ENCODE data around the gene FAM76A. TPM values are rescaled to one million over a fixed set of nuclear protein-coding genes. Genes with fewer than 3 reads are reported as not detected.

FAM76A gene
- total and polyA plus RNA-seq, 2 experiments from 2014 or later = 3.5 to 9.8 TPM

DNA sequence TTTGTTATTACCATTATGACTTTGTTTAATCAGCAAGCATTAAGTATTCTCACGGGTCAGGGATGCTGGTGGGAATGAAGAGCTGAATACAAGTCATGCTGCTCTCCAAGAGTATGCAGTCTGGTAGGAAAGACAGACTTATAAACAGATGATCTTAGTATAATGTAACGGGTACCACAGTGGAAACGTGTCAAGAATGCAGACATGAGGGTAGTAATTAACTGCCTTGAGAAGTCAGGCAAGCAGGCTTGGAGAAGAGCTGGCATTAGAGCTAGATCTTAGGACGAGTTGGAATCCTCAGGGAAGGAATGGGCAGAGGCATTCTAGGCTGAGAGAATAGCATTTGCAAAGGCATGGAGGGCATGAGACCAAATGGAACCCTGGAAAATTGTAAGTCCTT, 19.7 kb downstream of the FAM76A start:
- no peaks in the 10 kb centered on the region for H3K9me2 ChIP-seq (replicated peaks; ENCODE audit: insufficient read depth)
- H2AFZ ChIP-seq = no peak overlapping the region
- TF ChIP-seq EZH2phosphoT487 (IDR thresholded peaks at IDR 0.05; ENCODE audit: low read depth, severe bottlenecking, unreplicated experiment) (no peak), EZH2 (IDR thresholded peaks at IDR 0.05; ENCODE audit: borderline replicate concordance) (no peak)
- TF ChIP-seq, protein P1, sequence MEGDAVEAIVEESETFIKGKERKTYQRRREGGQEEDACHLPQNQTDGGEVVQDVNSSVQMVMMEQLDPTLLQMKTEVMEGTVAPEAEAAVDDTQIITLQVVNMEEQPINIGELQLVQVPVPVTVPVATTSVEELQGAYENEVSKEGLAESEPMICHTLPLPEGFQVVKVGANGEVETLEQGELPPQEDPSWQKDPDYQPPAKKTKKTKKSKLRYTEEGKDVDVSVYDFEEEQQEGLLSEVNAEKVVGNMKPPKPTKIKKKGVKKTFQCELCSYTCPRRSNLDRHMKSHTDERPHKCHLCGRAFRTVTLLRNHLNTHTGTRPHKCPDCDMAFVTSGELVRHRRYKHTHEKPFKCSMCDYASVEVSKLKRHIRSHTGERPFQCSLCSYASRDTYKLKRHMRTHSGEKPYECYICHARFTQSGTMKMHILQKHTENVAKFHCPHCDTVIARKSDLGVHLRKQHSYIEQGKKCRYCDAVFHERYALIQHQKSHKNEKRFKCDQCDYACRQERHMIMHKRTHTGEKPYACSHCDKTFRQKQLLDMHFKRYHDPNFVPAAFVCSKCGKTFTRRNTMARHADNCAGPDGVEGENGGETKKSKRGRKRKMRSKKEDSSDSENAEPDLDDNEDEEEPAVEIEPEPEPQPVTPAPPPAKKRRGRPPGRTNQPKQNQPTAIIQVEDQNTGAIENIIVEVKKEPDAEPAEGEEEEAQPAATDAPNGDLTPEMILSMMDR (IDR thresholded peaks at IDR 0.05; ENCODE audit: poor library complexity) = no peak
- H3K9me3 ChIP-seq (ENCODE audit: low read depth) = no peaks in the 10 kb centered on the region
- H3K27ac ChIP-seq = no peak overlapping the region
- no peak overlapping the region for H3K4me2 ChIP-seq
- no peak overlapping the region for H3K4me3 ChIP-seq
- no peak for DNase-seq (ENCODE audit: low spot score)
- H3K36me3 ChIP-seq (replicated peaks; ENCODE audit: insufficient read depth, low read depth) = no peaks in the 10 kb centered on the region
- H3K4me1 ChIP-seq (ENCODE audit: insufficient read depth) = no peaks in the 10 kb centered on the region
- 92% methylated on average over 4 of the region's 4 CpGs for WGBS (ENCODE audit: low lambda C conversion rate, missing lambda C conversion rate)
- H4K20me1 ChIP-seq (ENCODE audit: insufficient read depth, poor library complexity, severe bottlenecking) = no peaks in the 10 kb centered on the region
- no peaks in the 10 kb centered on the region for H3K27me3 ChIP-seq
- no peaks in the 10 kb centered on the region for H3K79me2 ChIP-seq

DNA sequence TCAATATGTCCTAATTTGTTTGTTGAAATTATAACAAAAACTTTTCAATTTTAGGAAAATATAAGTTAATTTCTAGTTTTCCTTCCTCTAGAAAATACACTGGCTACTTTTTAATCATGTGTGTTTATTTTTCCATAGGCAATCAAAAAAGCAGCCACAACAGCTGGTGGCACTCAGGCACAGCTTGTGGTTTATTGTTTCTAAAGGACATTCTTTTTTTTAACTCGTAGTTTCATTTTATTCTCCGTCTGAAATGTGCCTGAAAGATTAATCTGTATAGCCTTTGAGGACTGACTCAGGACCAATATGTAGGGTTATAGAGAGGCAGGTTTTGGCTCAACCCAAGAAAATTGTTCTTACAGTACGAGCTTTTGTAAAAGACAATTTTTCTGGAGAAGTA, 26.6 kb downstream of the FAM76A start:
- no peak for TF ChIP-seq EZH2phosphoT487 (IDR thresholded peaks at IDR 0.05; ENCODE audit: low read depth, severe bottlenecking, unreplicated experiment)
- TF ChIP-seq, protein P1 (IDR thresholded peaks at IDR 0.05; ENCODE audit: poor library complexity) = no peak
- TF ChIP-seq EZH2 (IDR thresholded peaks at IDR 0.05; ENCODE audit: borderline replicate concordance) = no peak
- H3K27ac ChIP-seq = no peak overlapping the region
- no peak overlapping the region for H3K4me2 ChIP-seq
- 78% methylated on average over 3 of the region's 3 CpGs for WGBS (ENCODE audit: low lambda C conversion rate, missing lambda C conversion rate)
- H3K4me1 ChIP-seq (ENCODE audit: insufficient read depth) = no peaks in the 10 kb centered on the region
- no peak overlapping the region for H3K4me3 ChIP-seq
- H4K20me1 ChIP-seq (ENCODE audit: insufficient read depth, poor library complexity, severe bottlenecking) = no peaks in the 10 kb centered on the region
- no peaks in the 10 kb centered on the region for H3K9me2 ChIP-seq (replicated peaks; ENCODE audit: insufficient read depth)
- no peaks in the 10 kb centered on the region for H3K9me3 ChIP-seq (ENCODE audit: low read depth)
- no peaks in the 10 kb centered on the region for H3K36me3 ChIP-seq (replicated peaks; ENCODE audit: insufficient read depth, low read depth)
- no peak overlapping the region for H2AFZ ChIP-seq
- no peaks in the 10 kb centered on the region for H3K79me2 ChIP-seq
- no peaks in the 10 kb centered on the region for H3K27me3 ChIP-seq
- no peak for DNase-seq (ENCODE audit: low spot score)

DNA sequence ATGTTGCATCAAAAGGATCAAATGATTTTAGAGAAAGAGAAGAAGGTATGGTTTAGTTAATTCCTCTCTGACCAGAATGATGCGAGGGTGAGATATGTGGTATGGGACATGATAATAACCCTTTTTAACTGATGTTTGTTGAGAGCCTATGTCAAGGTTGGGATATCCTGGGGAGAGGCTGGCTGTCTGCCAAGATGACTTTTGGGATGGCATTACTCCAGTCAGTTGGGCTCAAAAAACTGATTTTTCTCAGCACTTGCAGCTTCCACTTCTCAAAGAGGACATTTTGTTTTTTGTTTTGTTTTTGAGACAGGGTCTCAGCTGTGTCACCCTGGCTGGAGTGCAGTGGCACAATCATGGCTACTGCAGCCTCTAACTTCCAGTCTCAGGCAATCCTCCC, 29.5 kb downstream of the FAM76A start:
- no peak overlapping the region for H3K4me2 ChIP-seq
- H3K27ac ChIP-seq = no peak overlapping the region
- WGBS (ENCODE audit: low lambda C conversion rate, missing lambda C conversion rate) = 91% methylated on average over 1 of the region's 1 CpG
- TF ChIP-seq, protein P1 (IDR thresholded peaks at IDR 0.05; ENCODE audit: poor library complexity) = no peak
- TF ChIP-seq EZH2 (IDR thresholded peaks at IDR 0.05; ENCODE audit: borderline replicate concordance) = no peak
- TF ChIP-seq EZH2phosphoT487 (IDR thresholded peaks at IDR 0.05; ENCODE audit: low read depth, severe bottlenecking, unreplicated experiment) = no peak
- H3K4me1 ChIP-seq (ENCODE audit: insufficient read depth) = no peaks in the 10 kb centered on the region
- no peaks in the 10 kb centered on the region for H3K9me3 ChIP-seq (ENCODE audit: low read depth)
- no peaks in the 10 kb centered on the region for H3K79me2 ChIP-seq
- H4K20me1 ChIP-seq (ENCODE audit: insufficient read depth, poor library complexity, severe bottlenecking) = no peaks in the 10 kb centered on the region
- no peaks in the 10 kb centered on the region for H3K9me2 ChIP-seq (replicated peaks; ENCODE audit: insufficient read depth)
- no peak overlapping the region for H2AFZ ChIP-seq
- DNase-seq (ENCODE audit: low spot score) = no peak
- H3K4me3 ChIP-seq = no peak overlapping the region
- no peaks in the 10 kb centered on the region for H3K27me3 ChIP-seq
- H3K36me3 ChIP-seq (replicated peaks; ENCODE audit: insufficient read depth, low read depth) = no peaks in the 10 kb centered on the region

DNA sequence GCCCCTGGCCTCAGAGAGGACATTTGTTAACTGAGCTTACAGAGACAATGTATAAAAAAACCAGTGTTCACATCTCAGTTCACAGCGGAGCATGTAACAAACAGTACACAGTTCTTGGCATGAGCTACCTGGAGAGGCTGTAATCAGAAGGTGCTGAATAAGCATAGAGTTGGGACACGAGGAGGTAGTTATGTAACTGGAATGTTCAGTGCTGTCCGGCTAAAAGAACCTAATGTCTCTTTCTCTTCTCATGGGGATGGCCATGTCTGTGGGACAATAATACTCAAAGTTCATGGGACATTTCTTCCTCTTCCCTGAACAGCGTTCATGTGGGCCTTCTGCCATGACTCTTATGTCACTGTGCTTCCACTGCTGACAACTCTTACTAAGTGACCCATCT, 30.1 kb downstream of the FAM76A start:
- no peaks in the 10 kb centered on the region for H4K20me1 ChIP-seq (ENCODE audit: insufficient read depth, poor library complexity, severe bottlenecking)
- no peak overlapping the region for H3K4me3 ChIP-seq
- no peaks in the 10 kb centered on the region for H3K4me1 ChIP-seq (ENCODE audit: insufficient read depth)
- H3K9me2 ChIP-seq (replicated peaks; ENCODE audit: insufficient read depth) = no peaks in the 10 kb centered on the region
- H3K36me3 ChIP-seq (replicated peaks; ENCODE audit: insufficient read depth, low read depth) = no peaks in the 10 kb centered on the region
- DNase-seq (ENCODE audit: low spot score) = no peak
- H3K79me2 ChIP-seq = no peaks in the 10 kb centered on the region
- no peak overlapping the region for H2AFZ ChIP-seq
- TF ChIP-seq, protein P1 (IDR thresholded peaks at IDR 0.05; ENCODE audit: poor library complexity) = no peak
- TF ChIP-seq EZH2 (IDR thresholded peaks at IDR 0.05; ENCODE audit: borderline replicate concordance) (no peak), EZH2phosphoT487 (IDR thresholded peaks at IDR 0.05; ENCODE audit: low read depth, severe bottlenecking, unreplicated experiment) (no peak)
- WGBS (ENCODE audit: low lambda C conversion rate, missing lambda C conversion rate) = 94% methylated on average over 4 of the region's 4 CpGs
- no peak overlapping the region for H3K27ac ChIP-seq
- no peaks in the 10 kb centered on the region for H3K27me3 ChIP-seq
- no peaks in the 10 kb centered on the region for H3K9me3 ChIP-seq (ENCODE audit: low read depth)
- no peak overlapping the region for H3K4me2 ChIP-seq

Data from hepatocyte (in vitro differentiated cells).